GM12878 (cell line): ENCODE results near the gene BAZ2A. TPM values are rescaled to one million over a fixed set of nuclear protein-coding genes. Genes with fewer than 3 reads are reported as not detected.

ENCODE experiments used
- ATAC-seq: fragments of 200-7000 bp; cut with Tn5 transposase; 3 replicates; pipeline ENCODE4 v1.9.1; 2020; ENCODE audit warnings: mild to moderate bottlenecking, moderate library complexity
- BruUV-seq: library from RNA; stranded (reverse); fragments of 400-500 nt; replicated peaks from 2 replicates; lab custom pipeline; 2021; lab: Mats Ljungman, UMichigan
- CTCF ChIA-PET: fragments of 300-600 bp; sonication (Branson Sonifier 250); formaldehyde crosslinking; extraction: SDS; loops from one replicate; lab custom pipeline; 2021; ENCODE audit warnings: inconsistent platforms; lab: Yijun Ruan, JAX
- POLR2A ChIA-PET: fragments of 350-600 bp; formaldehyde crosslinking; extraction: SDS; loops from one replicate; lab custom pipeline; 2021; ENCODE audit warnings: inconsistent platforms; lab: Charles Lee
- RAD21 ChIA-PET: fragments of 300-600 bp; sonication (Branson Sonifier 250); formaldehyde crosslinking; loops from one replicate; lab custom pipeline; 2023; ENCODE audit warnings: antibody characterized with exemption; ENCODE audit not compliant: unreplicated experiment; lab: Charles Lee
- SMC1A ChIA-PET: fragments of 300-600 bp; sonication (Branson Sonifier 250); formaldehyde crosslinking; loops from one replicate; lab custom pipeline; 2023; ENCODE audit not compliant: unreplicated experiment, uncharacterized antibody; lab: Charles Lee
- DNase-seq: peaks from one replicate; pipeline ENCODE4 v3.0.0-alpha.2; 2011; ENCODE audit warnings: low read depth, low spot score
- FAIRE-seq: peaks from 3 replicates; lab custom pipeline; 2011; peaks lifted over from hg19 to GRCh38; lab: Jason Lieb, UNC
- H2AFZ ChIP-seq: 2 replicates; pipeline ENCODE4 v1.6.0; 2011; ENCODE audit warnings: low read depth, low read length, control low read depth; ENCODE audit not compliant: control insufficient read depth
- H3K27ac ChIP-seq: 2 replicates; pipeline ENCODE4 v1.5.1; 2011; ENCODE audit warnings: control low read depth; ENCODE audit not compliant: control insufficient read depth, insufficient read depth
- H3K27me3 ChIP-seq, 2 experiments: replicated peaks in 1 of 2; 2 replicates each; pipeline versions ENCODE4 v1.6.0 to v1.6.1; 2011; ENCODE audit warnings: low read length in 1 of 2; ENCODE audit not compliant: control insufficient read depth in 2 of 2, insufficient read depth in 2 of 2
- H3K36me3 ChIP-seq, 2 experiments: 2 replicates each; pipeline ENCODE4 v1.5.1; 2011; ENCODE audit warnings: low read length in 1 of 2; ENCODE audit not compliant: control insufficient read depth in 2 of 2, insufficient read depth in 2 of 2
- H3K4me1 ChIP-seq: 2 replicates; pipeline ENCODE4 v1.6.1; 2011; ENCODE audit warnings: mild to moderate bottlenecking, low read length, moderate library complexity, mixed read lengths; ENCODE audit not compliant: control insufficient read depth, insufficient read depth
- H3K4me2 ChIP-seq: 2 replicates; pipeline ENCODE4 v1.6.0; 2011; ENCODE audit warnings: control low read depth; ENCODE audit not compliant: control insufficient read depth, insufficient read depth
- H3K4me3 ChIP-seq: fragments of 200-600 bp; sonication (generic); 2 replicates; pipeline ENCODE4 v1.5.1; 2016
- H3K79me2 ChIP-seq: 2 replicates; pipeline ENCODE4 v1.6.0; 2011; ENCODE audit warnings: low read length; ENCODE audit not compliant: control insufficient read depth, insufficient read depth
- H3K9ac ChIP-seq: 2 replicates; pipeline ENCODE4 v1.8.0; 2011; ENCODE audit warnings: low read length, control low read depth, mixed read lengths; ENCODE audit not compliant: control insufficient read depth, insufficient read depth
- H3K9me3 ChIP-seq: replicated peaks from 3 replicates; pipeline ENCODE4 v1.5.1; 2011; ENCODE audit warnings: mild to moderate bottlenecking, low read length; ENCODE audit not compliant: control insufficient read depth, insufficient read depth
- H4K20me1 ChIP-seq: 2 replicates; pipeline ENCODE4 v1.6.0; 2011; ENCODE audit not compliant: control insufficient read depth, insufficient read depth
- CHD1 ChIP-seq: IDR thresholded peaks from 2 replicates; pipeline ENCODE4 v1.6.1; 2012; ENCODE audit warnings: low read depth, low read length, improper control_type of control experiment
- E2F4 ChIP-seq: IDR thresholded peaks from 2 replicates; pipeline ENCODE4 v1.6.1; 2012; ENCODE audit warnings: low read depth, low read length, improper control_type of control experiment
- ELK1 ChIP-seq: IDR thresholded peaks from 2 replicates; pipeline ENCODE4 v1.6.1; 2012; ENCODE audit warnings: low read depth, low read length, improper control_type of control experiment
- IRF4 ChIP-seq: IDR thresholded peaks from 2 replicates; pipeline ENCODE4 v1.6.1; 2011; ENCODE audit warnings: low read depth, low read length
- KLF5 ChIP-seq: fragments of 450-650 bp; IDR thresholded peaks from 2 replicates; pipeline ENCODE4 v1.6.1; 2014; ENCODE audit warnings: mild to moderate bottlenecking; ENCODE audit not compliant: partially characterized antibody
- LARP7 ChIP-seq: fragments of 450-650 bp; IDR thresholded peaks from 2 replicates; pipeline ENCODE4 v1.6.1; 2017; ENCODE audit warnings: mild to moderate bottlenecking
- MTA3 ChIP-seq: IDR thresholded peaks from 2 replicates; pipeline ENCODE4 v1.6.1; 2012; ENCODE audit warnings: low read length, inconsistent platforms, borderline replicate concordance
- NKRF ChIP-seq: fragments of 450-650 bp; conservative IDR thresholded peaks from 2 replicates; pipeline ENCODE4 v1.6.1; 2017; ENCODE audit warnings: mild to moderate bottlenecking, moderate library complexity
- PRDM15 ChIP-seq: fragments of 450-650 bp; formaldehyde crosslinking; IDR thresholded peaks from 2 replicates; pipeline ENCODE4 v1.4.0; 2020; ENCODE audit warnings: mild to moderate bottlenecking, moderate library complexity
- RAD51 ChIP-seq: fragments of 450-650 bp; IDR thresholded peaks from 2 replicates; pipeline ENCODE4 v1.6.1; 2016; ENCODE audit warnings: moderate library complexity, mild to moderate bottlenecking, inconsistent platforms
- RCOR1 ChIP-seq: conservative IDR thresholded peaks from 2 replicates; pipeline ENCODE4 v1.6.1; 2012; ENCODE audit warnings: low read depth, low read length, improper control_type of control experiment
- RUNX3 ChIP-seq: IDR thresholded peaks from 2 replicates; pipeline ENCODE4 v1.6.1; 2012; ENCODE audit warnings: low read length, inconsistent platforms
- SIN3A ChIP-seq: IDR thresholded peaks from 2 replicates; pipeline ENCODE4 v1.6.1; 2012; ENCODE audit warnings: low read depth, low read length, improper control_type of control experiment
- SMAD5 ChIP-seq: IDR thresholded peaks from 2 replicates; pipeline ENCODE4 v1.6.1; 2016; ENCODE audit warnings: antibody characterized with exemption, low read depth
- STAT3 ChIP-seq: IDR thresholded peaks from 2 replicates; pipeline ENCODE4 v1.6.1; 2011; ENCODE audit warnings: low read depth, low read length, improper control_type of control experiment
- ZNF217 ChIP-seq: fragments of 450-650 bp; IDR thresholded peaks from 2 replicates; pipeline ENCODE4 v1.6.1; 2017; ENCODE audit warnings: antibody characterized with exemption, mild to moderate bottlenecking
- WGBS: methylation state at CpG from one replicate; pipeline ENCODE4 v1.1.6; 2016; ENCODE audit warnings: low lambda C conversion rate; ENCODE audit not compliant: insufficient replicate concordance, insufficient coverage; ENCODE audit errors: missing lambda C conversion rate; 5-methylcytosine and 5-hydroxymethylcytosine counted together
- in situ Hi-C: fragments of 300-500 bp; cut with MboI; formaldehyde crosslinking; loops from 9 replicates; pipeline ENCODE4 v1.14.3; 2018; ENCODE audit warnings: mixed read lengths
- intact Hi-C: fragments of 100-400 bp; cut with micrococcal nuclease; formaldehyde crosslinking; loops from one replicate; pipeline ENCODE4 v1.14.2; 2022; ENCODE audit not compliant: unreplicated experiment
- polyA plus RNA-seq, 11 experiments: library from polyadenylated mRNA; depleted of rRNA in 4 of 11; unstranded in 6 of 11; stranded (reverse) in 5 of 11; fragments of >200 nt; fragmentation: Nextera tagmentation in 4 of 11; fragmentation: Illumina TruSeq in 1 of 11; extraction: Ambion mirVana in 4 of 11; extraction: Trizol in 1 of 11; gene quantifications; 1 replicate in 1 of 11; 2 replicates in 10 of 11; pipeline versions ENCODE4 v1.2.1 to v1.2.3, GENCODE V29; 2011 to 2016; ENCODE audit warnings: inconsistent platforms in 2 of 11, missing spikeins in 2 of 11, low read depth in 1 of 11
- total RNA-seq, 4 experiments: library from RNA; depleted of rRNA in 3 of 4; stranded (reverse); fragments of >200 nt in 3 of 4; fragmentation: Illumina TruSeq in 1 of 4; extraction: Trizol in 1 of 4; gene quantifications; 2 replicates each; pipeline versions ENCODE4 v1.2.1 to v1.2.3, GENCODE V29; 2013 to 2021

BAZ2A gene
- total and polyA plus RNA-seq, 10 of the 15 experiments (the other 5 are each of a cell fraction or from before 2014, with no cell fraction given): 4.8 to 90.2 (median 29.9) TPM

- TF ChIP-seq E2F4 (no peak), KLF5 (no peak), CHD1 (no peak), PRDM15 (CRISPR knock-in tag) (no peak), MTA3 (no peak), IRF4 (no peak), SMAD5 (no peak), RAD51 (no peak)
These were observed 40.3 kb downstream of the BAZ2A start (continued) for GRCh38 chr12:56589783-56590182.

- RAD21 ChIA-PET: no interaction called here
- Histone ChIP-seq H3K4me2 (no peak overlapping the region), H3K4me3 (no peak overlapping the region), H3K27me3 (no peaks in the 10 kb centered on the region), H3K9me3 (no peaks in the 10 kb centered on the region), H2AFZ (no peak overlapping the region), H4K20me1 (no peaks in the 10 kb centered on the region), H3K9ac (no peak overlapping the region), H3K36me3 (no peaks in the 10 kb centered on the region; a peak in 1 of 4 replicates), H3K27ac (no peak overlapping the region), H3K4me1 (no peaks in the 10 kb centered on the region), H3K79me2 (no peaks in the 10 kb centered on the region)
- TF ChIP-seq RUNX3 (no peak), LARP7 (no peak), ELK1 (no peak), RCOR1 (no peak), NKRF (no peak), STAT3 (no peak), ZNF217 (no peak), SIN3A (no peak)
- SMC1A ChIA-PET: interaction anchor here (0.9 to 1.0 kb wide), 2 partner anchors 16 to 52 kb away, joined by 3 read pairs; no protein-coding TSS in a partner anchor
- WGBS: 96% methylated on average over 4 of the region's 4 CpGs
- DNase-seq: no peak
- FAIRE-seq: no peak
- CTCF ChIA-PET: interaction anchor here (1.0 to 3.8 kb wide), 3 partner anchors 11 to 71 kb away, joined by 4 to 22 read pairs (median 13); no protein-coding TSS in a partner anchor
- intact Hi-C loops (no loop called here), in situ Hi-C loops (no loop called here)
- BruUV-seq: no TSS peak
- POLR2A ChIA-PET: interaction anchor here (0.5 to 0.7 kb wide), 2 partner anchors 10 to 64 kb away, joined by 3 to 6 read pairs; partner anchors contain the start of gene RBMS2
- ATAC-seq: no peak
These were observed 45.0 kb downstream of the BAZ2A start for GRCh38 chr12:56585098-56585497.
